NCI-H187 (cell line): ENCODE results near the gene ZNF25.
"Not testable (repeated sequence)": the region's sequence is repeated elsewhere in the genome, so short reads cannot be mapped to it uniquely, and the experiment has no call there.

Source experiments
- DNase-seq, 2 experiments: peaks; one replicate each; lab custom pipeline; 2025; lab: John Stamatoyannopoulos, UW

Gene ZNF25

DNA sequence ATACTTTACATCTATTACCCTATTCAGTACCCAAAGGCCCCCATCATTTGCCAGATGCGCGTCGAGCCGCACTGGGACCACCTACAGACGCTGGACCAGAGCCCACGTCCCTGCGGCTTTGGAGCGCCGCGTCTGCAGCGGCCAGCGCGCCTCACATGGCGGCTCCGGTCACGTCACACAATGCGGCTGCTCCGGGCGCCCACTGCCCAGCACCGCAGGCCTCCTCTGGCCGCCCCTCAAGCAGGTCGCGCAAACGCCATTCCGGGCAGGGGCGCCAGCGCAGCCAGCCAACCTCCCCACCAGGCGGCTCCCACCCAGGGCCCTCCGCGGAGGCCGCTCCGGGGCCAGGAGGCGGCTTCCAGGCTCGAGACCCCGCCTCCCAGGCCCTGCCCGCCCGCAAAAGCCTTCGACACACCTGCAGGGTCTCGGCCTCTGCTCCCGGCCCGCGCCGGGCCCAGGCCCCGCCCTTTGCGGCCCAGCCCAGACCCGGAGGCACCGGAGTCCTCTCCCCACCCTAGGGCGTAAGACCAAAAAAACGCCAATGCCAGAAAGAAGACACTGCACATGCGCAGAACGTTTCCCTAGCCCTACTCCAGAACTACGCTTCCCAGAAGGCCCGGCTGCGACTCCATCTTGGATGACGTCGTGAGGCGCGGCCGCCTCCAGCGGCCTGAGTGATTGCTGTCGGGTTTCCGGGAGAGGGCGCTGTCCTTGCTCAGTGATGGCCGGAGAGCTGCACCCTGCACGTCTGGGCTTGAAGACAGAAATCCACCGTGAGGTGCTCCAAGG, at the start of gene ZNF25:
Gene ZNF25, minus strand, starts transcription at position 557 of the 789 bp plus-strand sequence. CDS start 4,925 bp downstream, outside the sequence.
- DNase-seq = peak; percentile 76 to 87

DNA sequence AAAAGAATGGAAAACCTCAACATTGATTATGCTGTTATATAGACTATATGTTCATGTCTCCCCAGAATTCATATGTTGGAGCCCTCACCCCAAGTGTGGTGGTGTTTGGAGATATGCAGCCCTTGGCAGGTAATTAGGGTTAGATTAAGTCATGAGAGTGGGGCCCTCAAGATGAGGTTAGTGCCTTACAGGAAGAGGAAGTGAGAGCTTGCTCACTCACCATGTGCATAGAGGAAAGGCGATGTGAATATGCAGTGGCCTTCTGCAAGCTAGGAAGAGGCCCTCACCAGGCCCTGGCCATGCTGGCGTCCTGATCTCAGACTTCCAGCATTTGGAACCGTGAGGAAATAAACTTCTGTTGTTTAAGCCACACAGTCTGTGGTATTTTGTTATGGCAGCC, 48.8 kb upstream of the ZNF25 start:
- no peak for DNase-seq

DNA sequence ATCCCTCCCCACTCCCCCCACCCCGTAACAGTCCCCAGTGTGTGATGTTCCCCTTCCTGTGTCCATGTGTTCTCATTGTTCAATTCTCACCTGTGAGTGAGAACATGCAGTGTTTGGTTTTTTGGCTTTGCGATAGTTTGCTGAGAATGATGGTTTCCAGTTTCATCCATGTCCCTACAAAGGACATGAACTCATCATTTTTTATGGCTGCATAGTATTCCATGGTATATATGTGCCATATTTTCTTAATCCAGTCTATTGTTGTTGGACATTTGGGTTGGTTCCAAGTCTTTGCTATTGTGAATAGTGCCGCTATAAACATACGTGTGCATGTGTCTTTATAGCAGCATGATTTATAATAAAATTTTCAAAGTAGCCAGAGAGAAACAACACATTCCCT, 42.7 kb upstream of the ZNF25 start:
- not testable (repeated sequence) for DNase-seq

DNA sequence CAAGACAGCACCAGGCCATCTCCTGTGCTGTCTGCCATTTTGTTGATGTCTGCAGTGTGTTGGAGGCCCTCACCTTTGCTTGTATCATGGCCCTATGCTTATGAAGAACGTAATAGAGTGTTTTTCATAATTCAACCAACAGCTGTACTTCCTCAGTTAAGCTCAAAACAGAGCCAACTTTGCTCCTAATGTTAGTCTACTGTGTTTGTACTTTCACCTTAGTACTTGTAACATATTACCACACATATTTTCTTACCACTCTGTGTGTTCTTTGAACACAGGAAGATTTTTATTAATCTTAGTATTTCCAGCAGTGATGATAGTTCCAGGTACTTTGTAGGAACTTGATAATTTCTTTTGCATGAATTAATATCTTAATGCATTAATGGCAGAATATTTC, 39.9 kb upstream of the ZNF25 start:
- DNase-seq = no peak

- DNase-seq = peak; percentile 42 to 81
Measured at GRCh38 chr10:38010119-38010903, 33.9 kb upstream of the ZNF25 start, which contains the start of gene ZNF33A. Gene ZNF33A (plus strand): TSS chr10:38010675. CDS start chr10:38012342, 1,667 bp downstream.

GRCh38 chr10:38007991-38008390, 31.5 kb upstream of the ZNF25 start:
- DNase-seq = no peak

DNA sequence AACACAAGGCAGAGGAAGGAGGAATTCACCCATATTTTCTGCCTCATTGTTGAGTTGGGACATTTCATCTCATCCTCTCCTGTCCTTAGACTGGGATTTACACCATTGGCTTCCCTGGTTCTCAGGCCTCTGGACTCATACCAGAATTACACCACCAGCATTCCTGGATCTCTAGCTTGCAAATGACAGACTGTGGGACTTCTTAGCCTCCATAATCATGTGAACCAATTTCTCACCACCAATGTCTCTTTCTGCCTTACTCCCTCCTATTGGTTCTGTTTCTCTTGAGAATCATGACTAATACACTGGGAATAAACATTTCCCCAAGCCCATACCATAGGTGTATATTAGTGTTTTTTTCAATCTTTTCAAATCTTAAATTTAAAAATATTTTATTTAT, 31.1 kb upstream of the ZNF25 start:
- DNase-seq = no peak

DNA sequence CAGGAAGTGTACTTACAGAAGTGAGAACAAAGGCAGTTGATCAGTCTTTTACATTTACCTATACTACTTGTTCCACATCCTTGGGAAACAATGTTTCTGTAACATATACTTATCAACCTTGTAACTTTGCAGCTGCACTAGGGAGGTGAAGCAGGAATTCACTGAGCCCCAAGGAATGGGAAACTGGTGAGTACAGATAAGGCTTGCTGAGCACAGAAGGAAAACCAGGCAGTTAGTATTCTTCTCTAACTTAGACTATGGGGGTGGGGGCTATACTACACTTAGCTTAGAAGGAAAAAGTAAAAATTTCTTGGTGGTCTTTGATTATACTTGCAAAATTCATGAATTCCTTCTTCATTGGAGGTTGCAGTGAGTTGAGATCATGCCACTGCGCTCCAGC, 27.1 kb upstream of the ZNF25 start:
- no peak for DNase-seq

GRCh38 chr10:38003026-38003425, 26.6 kb upstream of the ZNF25 start:
- no peak for DNase-seq

GRCh38 chr10:38000474-38000873, 24.0 kb upstream of the ZNF25 start:
- not testable (repeated sequence) for DNase-seq

DNA sequence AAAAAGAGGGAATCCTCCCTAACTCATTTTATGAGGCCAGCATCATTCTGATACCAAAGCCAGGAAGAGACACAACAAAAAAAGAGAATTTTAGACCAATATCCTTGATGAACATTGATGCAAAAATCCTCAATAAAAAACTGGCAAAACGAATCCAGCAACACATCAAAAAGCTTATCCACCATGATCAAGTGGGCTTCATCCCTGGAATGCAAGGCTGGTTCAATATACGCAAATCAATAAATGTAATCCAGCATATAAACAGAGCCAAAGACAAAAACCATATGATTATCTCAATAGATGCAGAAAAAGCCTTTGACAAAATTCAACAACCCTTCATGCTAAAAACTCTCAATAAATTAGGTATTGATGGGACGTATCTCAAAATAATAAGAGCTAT, 22.5 kb upstream of the ZNF25 start:
- not testable (repeated sequence) for DNase-seq

GRCh38 chr10:37992083-37992482, 15.6 kb upstream of the ZNF25 start:
- DNase-seq = no peak

DNA sequence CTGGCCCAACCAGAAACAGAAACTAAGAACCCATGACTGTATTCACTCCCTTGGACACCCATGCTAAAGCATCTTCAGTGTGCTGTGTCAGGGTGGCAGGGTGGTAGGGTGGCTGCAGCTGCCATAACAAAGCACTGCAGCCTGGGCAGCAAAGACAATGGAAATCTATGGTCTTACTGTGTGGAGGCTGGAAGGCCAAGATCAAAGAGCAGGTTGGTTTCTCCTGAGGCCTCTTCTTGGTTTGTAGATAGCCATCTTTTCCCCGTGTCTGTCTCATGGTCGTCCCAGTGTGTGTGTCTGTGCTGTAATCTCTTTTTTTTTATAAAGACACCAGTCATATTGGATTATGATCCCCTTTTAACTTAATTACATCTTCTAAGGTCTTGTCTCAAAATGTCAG, 15.2 kb upstream of the ZNF25 start:
- DNase-seq = no peak

DNA sequence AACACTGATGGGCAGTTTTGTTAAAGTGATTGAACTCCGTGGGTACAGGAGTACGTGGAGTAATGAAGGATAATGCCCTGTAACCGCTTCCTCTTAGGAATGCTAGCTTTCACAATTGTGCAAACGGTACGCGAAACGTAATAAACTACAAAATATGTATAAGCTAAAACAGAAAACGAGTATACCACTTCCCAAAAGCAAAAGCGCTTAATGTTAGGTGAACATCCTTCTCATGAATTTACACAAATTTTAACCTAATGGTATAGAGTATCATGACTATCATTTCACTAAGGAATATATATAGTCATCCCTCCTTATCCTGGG, 395 bp upstream of the ZNF25 start:
- no peak for DNase-seq

DNA sequence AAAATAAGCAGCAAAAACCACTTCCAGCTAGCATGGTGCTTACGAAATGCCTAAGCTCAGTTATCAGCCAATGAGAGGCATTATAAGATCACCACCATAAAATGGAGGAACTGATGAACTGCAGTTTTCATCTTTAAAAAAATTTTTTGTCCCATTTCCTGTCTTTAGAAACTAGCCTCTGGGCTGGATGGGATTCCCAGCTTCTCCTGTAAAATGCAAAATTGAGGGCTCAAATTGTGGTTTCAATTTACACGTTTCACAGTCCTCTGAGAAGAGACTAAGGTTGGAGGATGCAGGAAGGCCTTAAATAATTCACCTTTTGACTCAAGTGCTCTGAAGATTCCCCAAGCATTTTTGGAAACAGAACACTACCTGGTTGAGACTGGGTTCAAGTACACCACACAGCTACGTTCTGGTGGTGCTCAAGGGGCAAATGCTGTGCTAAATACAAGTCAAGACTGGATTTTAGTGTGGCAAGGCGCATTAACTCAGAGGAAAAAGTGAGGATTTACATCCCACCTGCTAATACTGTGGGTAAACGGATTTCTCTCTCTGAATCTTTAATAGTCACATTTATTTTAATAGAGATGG, 951 bp downstream of the ZNF25 start:
- DNase-seq = no peak

DNA sequence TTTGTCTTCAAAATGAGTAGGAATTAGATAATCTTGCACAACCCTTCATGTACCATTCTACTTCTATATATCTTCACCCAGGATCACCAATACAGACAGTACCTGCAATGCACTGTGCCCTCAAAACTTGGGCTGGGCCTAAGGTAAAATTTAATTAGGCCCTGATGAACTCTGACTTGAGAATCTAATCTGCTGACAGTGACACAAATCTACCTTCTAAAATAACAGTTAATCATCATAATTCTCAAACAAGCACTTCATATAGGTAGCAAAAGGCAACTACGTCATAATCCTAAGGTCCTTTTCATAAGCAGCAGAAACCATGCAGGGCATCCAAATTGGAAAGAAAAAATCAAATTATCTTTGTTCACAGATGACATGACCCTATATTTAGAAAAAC, 4.1 kb downstream of the ZNF25 start:
- no peak for DNase-seq

- DNase-seq = no peak
Measured at GRCh38 chr10:37965006-37965405, 11.4 kb downstream of the ZNF25 start.

GRCh38 chr10:37960591-37961137, 15.8 kb downstream of the ZNF25 start:
- no peak for DNase-seq

DNA sequence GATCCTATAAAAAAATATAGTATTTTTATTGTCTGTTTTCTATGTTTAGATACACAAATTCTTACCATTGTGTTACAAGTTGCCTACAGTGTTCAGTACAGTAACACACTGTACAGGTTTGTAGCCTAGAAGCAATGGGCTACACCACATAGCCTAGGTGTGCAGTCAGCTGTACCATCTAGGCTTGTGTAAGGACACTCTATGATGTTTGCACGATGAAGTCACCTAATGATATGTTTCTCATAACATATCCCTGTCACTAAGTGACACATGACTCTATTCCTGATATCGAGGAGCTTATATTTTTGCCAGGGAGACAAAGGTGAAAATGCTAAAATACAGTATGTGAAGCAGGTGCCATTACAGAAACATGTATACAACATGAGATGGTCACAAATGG, 18.6 kb downstream of the ZNF25 start:
- no peak for DNase-seq

GRCh38 chr10:37952926-37953325, 23.5 kb downstream of the ZNF25 start:
- no peak for DNase-seq

DNA sequence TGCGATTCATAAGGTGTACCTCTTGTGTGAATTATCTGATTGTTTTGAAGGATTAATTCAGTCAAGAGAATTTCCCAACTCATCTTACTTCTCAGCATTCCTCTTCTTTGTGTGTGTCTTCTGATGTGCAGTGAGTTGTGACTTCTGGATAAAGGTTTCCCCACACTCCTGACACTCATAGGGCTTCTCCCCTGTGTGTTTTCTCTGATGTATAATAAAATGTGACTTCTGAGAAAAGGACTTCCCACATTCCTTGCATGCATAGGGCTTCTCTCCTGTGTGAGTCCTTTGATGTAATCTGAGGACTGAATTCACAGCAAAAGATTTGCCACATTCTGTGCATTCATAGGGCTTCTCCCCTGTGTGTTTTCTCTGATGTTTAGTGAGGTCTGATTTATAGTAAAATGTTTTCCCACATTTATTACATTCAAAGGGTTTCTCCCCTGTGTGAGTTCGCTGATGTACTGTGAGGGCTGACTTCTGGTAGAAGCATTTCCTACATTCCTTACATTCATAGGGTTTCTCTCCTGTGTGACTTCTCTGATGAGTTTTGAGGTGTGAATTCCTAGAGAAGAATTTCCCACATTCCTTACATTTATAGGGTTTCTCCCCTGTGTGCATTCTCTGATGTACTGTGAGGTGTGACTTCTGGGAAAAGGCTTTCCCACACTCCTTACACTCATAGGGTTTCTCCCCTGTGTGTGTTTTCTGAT, 24.2 kb downstream of the ZNF25 start:
- no peak for DNase-seq

DNA sequence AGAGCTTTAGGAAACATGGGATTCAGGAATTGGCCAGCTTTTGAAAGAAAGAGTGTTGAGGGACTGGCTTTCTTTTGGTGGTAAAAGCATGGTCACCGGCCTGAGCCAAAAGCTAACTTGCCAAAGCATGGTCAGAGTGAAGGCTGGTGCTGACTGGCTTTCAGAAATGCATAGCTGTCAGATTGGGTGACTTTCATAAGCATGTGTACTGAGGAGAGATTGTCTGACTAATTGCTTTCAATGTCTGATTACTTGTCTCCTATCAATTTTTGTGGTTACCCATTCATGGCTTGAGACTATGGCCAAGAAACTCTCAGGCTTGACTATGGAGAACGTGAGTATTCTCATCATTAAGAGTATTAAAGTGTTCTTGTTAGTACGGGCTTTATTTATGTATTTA, 28.2 kb downstream of the ZNF25 start:
- no peak for DNase-seq
